Keratinocyte (primary cell): Measurements from ENCODE around the gene FOXC1. TPM values are rescaled to one million over a fixed set of nuclear protein-coding genes. Genes with fewer than 3 reads are reported as not detected.
A peak's percentile ranks its signal among the peaks of the same experiment; 100 is the strongest.

Experiments used
- DNase-seq: peaks from one replicate; pipeline ENCODE4 v3.0.0-alpha.2; 2011; ENCODE audit warnings: low read depth, missing footprints, low spot score
- FAIRE-seq: peaks from 2 replicates; lab custom pipeline; 2011; peaks lifted over from hg19 to GRCh38; lab: Jason Lieb, UNC
- H2AFZ ChIP-seq: 2 replicates; pipeline ENCODE4 v1.6.0; 2012; ENCODE audit warnings: low read length, control low read depth, inconsistent platforms; ENCODE audit not compliant: control insufficient read depth
- H3K27ac ChIP-seq: 2 replicates; pipeline ENCODE4 v1.5.1; 2011; ENCODE audit warnings: low read length; ENCODE audit not compliant: control insufficient read depth, insufficient read depth
- H3K27me3 ChIP-seq: 3 replicates; pipeline ENCODE4 v1.6.0; 2011; ENCODE audit warnings: low read length; ENCODE audit not compliant: control insufficient read depth, insufficient read depth; ENCODE audit errors: extremely low read depth
- H3K36me3 ChIP-seq, 2 experiments: 2 replicates in 1 of 2; 3 replicates in 1 of 2; pipeline ENCODE4 v1.5.1; 2011; ENCODE audit warnings: low read length in 2 of 2, mild to moderate bottlenecking in 1 of 2; ENCODE audit not compliant: control insufficient read depth in 2 of 2, insufficient read depth in 2 of 2; ENCODE audit errors: extremely low read depth in 1 of 2
- H3K4me1 ChIP-seq: 3 replicates; pipeline ENCODE4 v1.5.1; 2011; ENCODE audit warnings: low read length; ENCODE audit not compliant: control insufficient read depth, insufficient read depth; ENCODE audit errors: extremely low read depth
- H3K4me2 ChIP-seq: 3 replicates; pipeline ENCODE4 v1.6.0; 2011; ENCODE audit warnings: low read depth, low read length; ENCODE audit not compliant: control insufficient read depth, insufficient read depth; ENCODE audit errors: extremely low read depth
- H3K4me3 ChIP-seq, 3 experiments: fragments of 200-600 bp in 1 of 3; sonication (generic) in 1 of 3; 2 replicates in 2 of 3; 3 replicates in 1 of 3; pipeline ENCODE4 v1.5.1; 2011 to 2016; ENCODE audit warnings: low read length in 3 of 3, mild to moderate bottlenecking in 3 of 3, control low read depth in 2 of 3, inconsistent platforms in 1 of 3, low read depth in 1 of 3, mixed read lengths in 1 of 3, mixed run types in 1 of 3, moderate library complexity in 1 of 3; ENCODE audit not compliant: control insufficient read depth in 2 of 3, insufficient read depth in 2 of 3; ENCODE audit errors: extremely low read depth in 1 of 3
- H3K79me2 ChIP-seq: 2 replicates; pipeline ENCODE4 v1.6.0; 2012; ENCODE audit warnings: low read length; ENCODE audit not compliant: control insufficient read depth, insufficient read depth
- H3K9ac ChIP-seq: 3 replicates; pipeline ENCODE4 v1.6.0; 2011; ENCODE audit warnings: low read length; ENCODE audit not compliant: control insufficient read depth, insufficient read depth; ENCODE audit errors: extremely low read depth
- H3K9me1 ChIP-seq: 3 replicates; pipeline ENCODE4 v1.6.0; 2011; ENCODE audit warnings: low read length; ENCODE audit not compliant: control insufficient read depth, insufficient read depth; ENCODE audit errors: extremely low read depth
- H3K9me3 ChIP-seq: 2 replicates; pipeline ENCODE4 v1.5.1; 2012; ENCODE audit warnings: low read depth, low read length; ENCODE audit not compliant: control insufficient read depth
- H4K20me1 ChIP-seq: 3 replicates; pipeline ENCODE4 v1.6.0; 2011; ENCODE audit warnings: low read length; ENCODE audit not compliant: control insufficient read depth, insufficient read depth; ENCODE audit errors: extremely low read depth
- CTCF ChIP-seq, 3 experiments: IDR thresholded peaks in 1 of 3; conservative IDR thresholded peaks in 1 of 3; optimal IDR thresholded peaks in 1 of 3; 2 replicates in 2 of 3; 3 replicates in 1 of 3; pipeline versions ENCODE3 to v1.5.1; 2011; ENCODE audit warnings: low read length in 3 of 3, mild to moderate bottlenecking in 3 of 3, moderate library complexity in 2 of 3, control low read depth in 1 of 3, inconsistent platforms in 1 of 3; ENCODE audit not compliant: insufficient read depth in 2 of 3; ENCODE audit errors: extremely low read depth in 1 of 3
- EZH2 ChIP-seq: IDR thresholded peaks from one replicate; pipeline ENCODE4 v1.6.1; 2012; ENCODE audit warnings: inconsistent platforms, mild to moderate bottlenecking, low read length, moderate library complexity
- dilution Hi-C: fragments of 300-500 bp; cut with MboI; formaldehyde crosslinking; loops from one replicate; pipeline ENCODE4 v1.7.0; 2020; ENCODE audit warnings: low sequenced_read_pairs; ENCODE audit not compliant: extremely low pct_ligation_motif_present
- polyA plus RNA-seq, 5 experiments: library from polyadenylated mRNA; depleted of rRNA in 3 of 5; stranded (reverse) in 3 of 5; stranded (forward) in 1 of 5; unstranded in 1 of 5; fragments of >200 nt; gene quantifications; 1 replicate in 1 of 5; 2 replicates in 3 of 5; 3 replicates in 1 of 5; pipeline versions ENCODE4 v1.2.1 to v1.2.3, GENCODE V29; 2011 to 2012; ENCODE audit warnings: missing spikeins in 2 of 5, low read depth in 1 of 5, low replicate concordance in 1 of 5

FOXC1 gene
- polyA plus RNA-seq, 1 donor (not counting 4 experiments of a cell fraction or from before 2014, with no cell fraction given), result 4.3 TPM

- no peak overlapping the region for H3K27ac ChIP-seq
- FAIRE-seq, result no peak
- no peaks in the 10 kb centered on the region for H3K36me3 ChIP-seq
- H3K27me3 ChIP-seq, result peaks cover 49% of the 10 kb centered on the region
- no peak overlapping the region for H2AFZ ChIP-seq
- no peaks in the 10 kb centered on the region for H3K9me3 ChIP-seq
- no peak for DNase-seq
- H3K4me1 ChIP-seq, result peaks cover 22% of the 10 kb centered on the region
- no peak overlapping the region for H3K9ac ChIP-seq
- no peaks in the 10 kb centered on the region for H4K20me1 ChIP-seq
- peaks cover 25% of the 10 kb centered on the region for H3K79me2 ChIP-seq
- no peak for TF ChIP-seq EZH2
- TF ChIP-seq CTCF (optimal IDR thresholded peaks at IDR 0.05 in 1 of 3, IDR thresholded peaks at IDR 0.05 in 1 of 3, conservative IDR thresholded peaks at IDR 0.05 in 1 of 3; ENCODE audit: extremely low read depth in 1 of 3, insufficient read depth in 2 of 3, low read length in 3 of 3), result no peak
- dilution Hi-C loops, result no loop called here
- H3K9me1 ChIP-seq, result no peaks in the 10 kb centered on the region
- H3K4me2 ChIP-seq, result peak overlapping the region; percentile 82
- H3K4me3 ChIP-seq, result peak overlapping the region in 1 of 3 experiments; percentile 52
Observed at GRCh38 chr6:1608222-1609040, 1.3 kb upstream of the FOXC1 start.

GRCh38 chr6:1609041-1609647 lies 571 bp upstream of the FOXC1 start:
- H3K27me3 ChIP-seq, result peaks cover 49% of the 10 kb centered on the region
- peaks cover 31% of the 10 kb centered on the region for H3K79me2 ChIP-seq
- no peaks in the 10 kb centered on the region for H3K9me3 ChIP-seq
- peak overlapping the region; percentile 72 for H2AFZ ChIP-seq
- DNase-seq (no peak), FAIRE-seq (no peak)
- H3K9ac ChIP-seq, result peak overlapping the region; percentile 62
- peak overlapping the region; percentile 45 to 65 (median 50) for H3K4me3 ChIP-seq
- TF ChIP-seq CTCF (optimal IDR thresholded peaks at IDR 0.05 in 1 of 3, IDR thresholded peaks at IDR 0.05 in 1 of 3, conservative IDR thresholded peaks at IDR 0.05 in 1 of 3; ENCODE audit: extremely low read depth in 1 of 3, insufficient read depth in 2 of 3, low read length in 3 of 3), result no peak
- TF ChIP-seq EZH2, result no peak
- dilution Hi-C loops, result no loop called here
- no peak overlapping the region for H3K27ac ChIP-seq
- H3K36me3 ChIP-seq, result no peaks in the 10 kb centered on the region
- H3K4me2 ChIP-seq, result peak overlapping the region; percentile 82
- peaks cover 24% of the 10 kb centered on the region for H3K4me1 ChIP-seq
- no peaks in the 10 kb centered on the region for H4K20me1 ChIP-seq
- no peaks in the 10 kb centered on the region for H3K9me1 ChIP-seq
